HG02763 (cell line): ENCODE data around the gene PIGC.

Experiments
- ATAC-seq: cut with Tn5 transposase; IDR thresholded peaks from one replicate; pipeline ENCODE4 v1.9.1; 2021; ENCODE audit warnings: mild to moderate bottlenecking, moderate library complexity; ENCODE audit not compliant: unreplicated experiment

The PIGC gene

GRCh38 chr1:172443666-172444453, at the start of gene PIGC:
TSS of gene PIGC (minus strand) at chr1:172444069. CDS start at chr1:172442622, 1,447 bp downstream.
- ATAC-seq, result peak; percentile 99

GRCh38 chr1:172492421-172492820, 48.6 kb upstream of the PIGC start:
- no peak for ATAC-seq

- ATAC-seq, result no peak
Observed at GRCh38 chr1:172489847-172490246, 46.0 kb upstream of the PIGC start.

- ATAC-seq, result no peak
Observed at GRCh38 chr1:172488393-172488792, 44.5 kb upstream of the PIGC start.

GRCh38 chr1:172487550-172487949, 43.7 kb upstream of the PIGC start:
- no peak for ATAC-seq

- ATAC-seq, result no peak
Observed at GRCh38 chr1:172486805-172487454, 43.1 kb upstream of the PIGC start.

GRCh38 chr1:172485626-172486025, 41.8 kb upstream of the PIGC start:
- ATAC-seq, result no peak

- no peak for ATAC-seq
Observed at GRCh38 chr1:172484252-172484651, 40.4 kb upstream of the PIGC start.

- no peak for ATAC-seq
Observed at GRCh38 chr1:172483448-172483847, 39.6 kb upstream of the PIGC start.

GRCh38 chr1:172482044-172482443, 38.2 kb upstream of the PIGC start:
- ATAC-seq, result no peak

GRCh38 chr1:172480431-172480830, 36.6 kb upstream of the PIGC start:
- ATAC-seq, result no peak

- no peak for ATAC-seq
Observed at GRCh38 chr1:172478485-172478884, 34.6 kb upstream of the PIGC start.

- no peak for ATAC-seq
Observed at GRCh38 chr1:172477741-172478140, 33.9 kb upstream of the PIGC start.

GRCh38 chr1:172477216-172477615, 33.3 kb upstream of the PIGC start:
- ATAC-seq, result no peak

GRCh38 chr1:172476218-172476811, 32.4 kb upstream of the PIGC start:
- no peak for ATAC-seq

GRCh38 chr1:172473842-172474241, 30.0 kb upstream of the PIGC start:
- no peak for ATAC-seq

- ATAC-seq, result no peak
Observed at GRCh38 chr1:172473302-172473701, 29.4 kb upstream of the PIGC start.

GRCh38 chr1:172472495-172472894, 28.6 kb upstream of the PIGC start:
- no peak for ATAC-seq

GRCh38 chr1:172471666-172472065, 27.8 kb upstream of the PIGC start:
- no peak for ATAC-seq

- ATAC-seq, result no peak
Observed at GRCh38 chr1:172470149-172470548, 26.3 kb upstream of the PIGC start.

GRCh38 chr1:172469717-172470116, 25.8 kb upstream of the PIGC start:
- no peak for ATAC-seq

GRCh38 chr1:172468296-172468695, 24.4 kb upstream of the PIGC start:
- no peak for ATAC-seq
